ENCODE data around the gene GRK5.

GRCh38 chr10:119496273-119496672 lies 288.9 kb downstream of the GRK5 start:
- TF ChIP-seq POLR2A (IDR thresholded peaks at IDR 0.05; ENCODE audit: low read depth, low read length) (no peak), SPI1 (IDR thresholded peaks at IDR 0.05; ENCODE audit: low read depth, low read length) (no peak), POLR2AphosphoS5 (IDR thresholded peaks at IDR 0.05; ENCODE audit: low read depth, low read length) (no peak), PAX5 (IDR thresholded peaks at IDR 0.05; ENCODE audit: insufficient read depth, low read length, severe bottlenecking) (no peak), POU2F2 (IDR thresholded peaks at IDR 0.05; ENCODE audit: low read depth, low read length) (peak; percentile 75; the same call in 1 of the 2 replicates), TAF1 (IDR thresholded peaks at IDR 0.05; ENCODE audit: low read depth, low read length) (no peak)
